ENCODE results near the gene PANX2. TPM values are rescaled to one million over a fixed set of nuclear protein-coding genes. Genes with fewer than 3 reads are reported as not detected.

PANX2 gene
- total and polyA plus RNA-seq, 2 of the 13 experiments (the other 11 are each of a cell fraction or from before 2014, with no cell fraction given): 0.15 to 1.1 TPM

- TF ChIP-seq, protein P1, sequence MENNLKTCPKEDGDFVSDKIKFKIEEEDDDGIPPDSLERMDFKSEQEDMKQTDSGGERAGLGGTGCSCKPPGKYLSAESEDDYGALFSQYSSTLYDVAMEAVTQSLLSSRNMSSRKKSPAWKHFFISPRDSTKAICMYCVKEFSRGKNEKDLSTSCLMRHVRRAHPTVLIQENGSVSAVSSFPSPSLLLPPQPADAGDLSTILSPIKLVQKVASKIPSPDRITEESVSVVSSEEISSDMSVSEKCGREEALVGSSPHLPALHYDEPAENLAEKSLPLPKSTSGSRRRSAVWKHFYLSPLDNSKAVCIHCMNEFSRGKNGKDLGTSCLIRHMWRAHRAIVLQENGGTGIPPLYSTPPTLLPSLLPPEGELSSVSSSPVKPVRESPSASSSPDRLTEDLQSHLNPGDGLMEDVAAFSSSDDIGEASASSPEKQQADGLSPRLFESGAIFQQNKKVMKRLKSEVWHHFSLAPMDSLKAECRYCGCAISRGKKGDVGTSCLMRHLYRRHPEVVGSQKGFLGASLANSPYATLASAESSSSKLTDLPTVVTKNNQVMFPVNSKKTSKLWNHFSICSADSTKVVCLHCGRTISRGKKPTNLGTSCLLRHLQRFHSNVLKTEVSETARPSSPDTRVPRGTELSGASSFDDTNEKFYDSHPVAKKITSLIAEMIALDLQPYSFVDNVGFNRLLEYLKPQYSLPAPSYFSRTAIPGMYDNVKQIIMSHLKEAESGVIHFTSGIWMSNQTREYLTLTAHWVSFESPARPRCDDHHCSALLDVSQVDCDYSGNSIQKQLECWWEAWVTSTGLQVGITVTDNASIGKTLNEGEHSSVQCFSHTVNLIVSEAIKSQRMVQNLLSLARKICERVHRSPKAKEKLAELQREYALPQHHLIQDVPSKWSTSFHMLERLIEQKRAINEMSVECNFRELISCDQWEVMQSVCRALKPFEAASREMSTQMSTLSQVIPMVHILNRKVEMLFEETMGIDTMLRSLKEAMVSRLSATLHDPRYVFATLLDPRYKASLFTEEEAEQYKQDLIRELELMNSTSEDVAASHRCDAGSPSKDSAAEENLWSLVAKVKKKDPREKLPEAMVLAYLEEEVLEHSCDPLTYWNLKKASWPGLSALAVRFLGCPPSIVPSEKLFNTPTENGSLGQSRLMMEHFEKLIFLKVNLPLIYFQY (CRISPR knock-in tag; IDR thresholded peaks at IDR 0.05; ENCODE audit: borderline replicate concordance): 0 out of 2 replicates have a peak, but pooled peaks have one; percentile 31
- TF ChIP-seq ZNF558 (CRISPR knock-in tag; IDR thresholded peaks at IDR 0.05; ENCODE audit: borderline replicate concordance) (no peak), ZBTB8A (CRISPR knock-in tag; IDR thresholded peaks at IDR 0.05; ENCODE audit: borderline replicate concordance, low read depth) (no peak), ZNF441 (CRISPR knock-in tag; IDR thresholded peaks at IDR 0.05; ENCODE audit: borderline replicate concordance) (no peak), NR1H2 (CRISPR knock-in tag; IDR thresholded peaks at IDR 0.05; ENCODE audit: borderline replicate concordance, low read depth) (no peak), IKZF1 (IDR thresholded peaks at IDR 0.05) (no peak), ZBTB42 (CRISPR knock-in tag; IDR thresholded peaks at IDR 0.05) (no peak), ZNF776 (CRISPR knock-in tag; IDR thresholded peaks at IDR 0.05) (no peak), ZNF383 (CRISPR knock-in tag; IDR thresholded peaks at IDR 0.05; ENCODE audit: borderline replicate concordance) (no peak), ZFP62 (CRISPR knock-in tag; IDR thresholded peaks at IDR 0.05) (no peak), ZNF878 (CRISPR knock-in tag; IDR thresholded peaks at IDR 0.05) (no peak), GABPB1 (CRISPR knock-in tag; IDR thresholded peaks at IDR 0.05) (peak; percentile 45; the same call in 1 of the 2 replicates)
- TF ChIP-seq, protein P2, sequence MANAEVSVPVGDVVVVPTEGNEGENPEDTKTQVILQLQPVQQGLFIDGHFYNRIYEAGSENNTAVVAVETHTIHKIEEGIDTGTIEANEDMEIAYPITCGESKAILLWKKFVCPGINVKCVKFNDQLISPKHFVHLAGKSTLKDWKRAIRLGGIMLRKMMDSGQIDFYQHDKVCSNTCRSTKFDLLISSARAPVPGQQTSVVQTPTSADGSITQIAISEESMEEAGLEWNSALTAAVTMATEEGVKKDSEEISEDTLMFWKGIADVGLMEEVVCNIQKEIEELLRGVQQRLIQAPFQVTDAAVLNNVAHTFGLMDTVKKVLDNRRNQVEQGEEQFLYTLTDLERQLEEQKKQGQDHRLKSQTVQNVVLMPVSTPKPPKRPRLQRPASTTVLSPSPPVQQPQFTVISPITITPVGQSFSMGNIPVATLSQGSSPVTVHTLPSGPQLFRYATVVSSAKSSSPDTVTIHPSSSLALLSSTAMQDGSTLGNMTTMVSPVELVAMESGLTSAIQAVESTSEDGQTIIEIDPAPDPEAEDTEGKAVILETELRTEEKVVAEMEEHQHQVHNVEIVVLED (CRISPR knock-in tag; IDR thresholded peaks at IDR 0.05; ENCODE audit: borderline replicate concordance): no peak
- TF ChIP-seq, protein P3, sequence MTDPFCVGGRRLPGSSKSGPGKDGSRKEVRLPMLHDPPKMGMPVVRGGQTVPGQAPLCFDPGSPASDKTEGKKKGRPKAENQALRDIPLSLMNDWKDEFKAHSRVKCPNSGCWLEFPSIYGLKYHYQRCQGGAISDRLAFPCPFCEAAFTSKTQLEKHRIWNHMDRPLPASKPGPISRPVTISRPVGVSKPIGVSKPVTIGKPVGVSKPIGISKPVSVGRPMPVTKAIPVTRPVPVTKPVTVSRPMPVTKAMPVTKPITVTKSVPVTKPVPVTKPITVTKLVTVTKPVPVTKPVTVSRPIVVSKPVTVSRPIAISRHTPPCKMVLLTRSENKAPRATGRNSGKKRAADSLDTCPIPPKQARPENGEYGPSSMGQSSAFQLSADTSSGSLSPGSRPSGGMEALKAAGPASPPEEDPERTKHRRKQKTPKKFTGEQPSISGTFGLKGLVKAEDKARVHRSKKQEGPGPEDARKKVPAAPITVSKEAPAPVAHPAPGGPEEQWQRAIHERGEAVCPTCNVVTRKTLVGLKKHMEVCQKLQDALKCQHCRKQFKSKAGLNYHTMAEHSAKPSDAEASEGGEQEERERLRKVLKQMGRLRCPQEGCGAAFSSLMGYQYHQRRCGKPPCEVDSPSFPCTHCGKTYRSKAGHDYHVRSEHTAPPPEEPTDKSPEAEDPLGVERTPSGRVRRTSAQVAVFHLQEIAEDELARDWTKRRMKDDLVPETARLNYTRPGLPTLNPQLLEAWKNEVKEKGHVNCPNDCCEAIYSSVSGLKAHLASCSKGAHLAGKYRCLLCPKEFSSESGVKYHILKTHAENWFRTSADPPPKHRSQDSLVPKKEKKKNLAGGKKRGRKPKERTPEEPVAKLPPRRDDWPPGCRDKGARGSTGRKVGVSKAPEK (CRISPR knock-in tag; IDR thresholded peaks at IDR 0.05; ENCODE audit: borderline replicate concordance): no peak
- TF ChIP-seq, protein P4, sequence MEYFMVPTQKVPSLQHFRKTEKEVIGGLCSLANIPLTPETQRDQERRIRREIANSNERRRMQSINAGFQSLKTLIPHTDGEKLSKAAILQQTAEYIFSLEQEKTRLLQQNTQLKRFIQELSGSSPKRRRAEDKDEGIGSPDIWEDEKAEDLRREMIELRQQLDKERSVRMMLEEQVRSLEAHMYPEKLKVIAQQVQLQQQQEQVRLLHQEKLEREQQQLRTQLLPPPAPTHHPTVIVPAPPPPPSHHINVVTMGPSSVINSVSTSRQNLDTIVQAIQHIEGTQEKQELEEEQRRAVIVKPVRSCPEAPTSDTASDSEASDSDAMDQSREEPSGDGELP (IDR thresholded peaks at IDR 0.05; ENCODE audit: borderline replicate concordance, low read depth): peak; percentile 29; the same call in 1 of the 2 replicates
- TF ChIP-seq, protein P5, sequence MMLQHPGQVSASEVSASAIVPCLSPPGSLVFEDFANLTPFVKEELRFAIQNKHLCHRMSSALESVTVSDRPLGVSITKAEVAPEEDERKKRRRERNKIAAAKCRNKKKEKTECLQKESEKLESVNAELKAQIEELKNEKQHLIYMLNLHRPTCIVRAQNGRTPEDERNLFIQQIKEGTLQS (CRISPR knock-in tag; IDR thresholded peaks at IDR 0.05): no peak
These were observed 18.7 kb upstream of the PANX2 start (continued) for GRCh38 chr22:50151571-50152537.

Data from HepG2 (cell line).